A673 (cell line): ENCODE measurements around the gene EQTN.

Experiments used
- EZH2 ChIP-seq: fragments of 200-600 bp; sonication (generic); IDR thresholded peaks from 2 replicates; pipeline ENCODE4 v1.6.1; 2017; ENCODE audit warnings: borderline replicate concordance, low read depth, mild to moderate bottlenecking, mixed read lengths, antibody characterized with exemption, low read length; ENCODE audit not compliant: poor library complexity, severe bottlenecking
- TF ChIP-seq, protein P1 (sequence below): fragments of 300-800, 200-600 bp; sonication (generic); conservative IDR thresholded peaks from 2 replicates; pipeline ENCODE4 v1.5.1; 2017; ENCODE audit warnings: low read depth, mild to moderate bottlenecking, antibody characterized with exemption, low read length, moderate library complexity, mixed read lengths

DNA sequence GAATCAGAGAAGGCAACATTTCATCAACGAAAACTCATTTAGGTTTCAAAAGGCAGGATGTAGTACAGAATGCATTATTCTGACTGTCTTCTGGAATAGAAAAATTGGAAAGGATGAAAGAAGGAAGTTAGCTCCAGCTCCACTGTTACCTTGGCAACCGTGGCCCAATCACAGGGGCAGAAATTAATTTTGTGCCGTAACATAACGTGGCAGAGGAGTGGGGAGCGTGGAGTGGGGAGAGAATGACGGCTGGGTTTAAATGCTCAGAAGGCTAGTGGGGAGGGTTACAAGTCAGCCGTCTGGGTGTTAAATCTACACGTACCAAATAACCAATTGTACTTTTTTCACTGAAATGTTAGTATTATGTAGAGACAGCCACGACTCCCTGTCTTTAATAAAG, 32.3 kb upstream of the EQTN start:
- TF ChIP-seq, protein P1, sequence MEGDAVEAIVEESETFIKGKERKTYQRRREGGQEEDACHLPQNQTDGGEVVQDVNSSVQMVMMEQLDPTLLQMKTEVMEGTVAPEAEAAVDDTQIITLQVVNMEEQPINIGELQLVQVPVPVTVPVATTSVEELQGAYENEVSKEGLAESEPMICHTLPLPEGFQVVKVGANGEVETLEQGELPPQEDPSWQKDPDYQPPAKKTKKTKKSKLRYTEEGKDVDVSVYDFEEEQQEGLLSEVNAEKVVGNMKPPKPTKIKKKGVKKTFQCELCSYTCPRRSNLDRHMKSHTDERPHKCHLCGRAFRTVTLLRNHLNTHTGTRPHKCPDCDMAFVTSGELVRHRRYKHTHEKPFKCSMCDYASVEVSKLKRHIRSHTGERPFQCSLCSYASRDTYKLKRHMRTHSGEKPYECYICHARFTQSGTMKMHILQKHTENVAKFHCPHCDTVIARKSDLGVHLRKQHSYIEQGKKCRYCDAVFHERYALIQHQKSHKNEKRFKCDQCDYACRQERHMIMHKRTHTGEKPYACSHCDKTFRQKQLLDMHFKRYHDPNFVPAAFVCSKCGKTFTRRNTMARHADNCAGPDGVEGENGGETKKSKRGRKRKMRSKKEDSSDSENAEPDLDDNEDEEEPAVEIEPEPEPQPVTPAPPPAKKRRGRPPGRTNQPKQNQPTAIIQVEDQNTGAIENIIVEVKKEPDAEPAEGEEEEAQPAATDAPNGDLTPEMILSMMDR: no peak
- no peak for TF ChIP-seq EZH2
